Activated T-helper 1 cell treated with Interleukin-2 at 50 U/mL for 16 hours (primary cell): ENCODE results near the gene ASB2.

Experiments used
- DNase-seq: peaks from one replicate; pipeline ENCODE4 v3.0.0-alpha.2; 2020; ENCODE audit warnings: low read depth

The ASB2 gene

GRCh38 chr14:93980456-93981201 lies 4.3 kb upstream of the ASB2 start:
- DNase-seq: no peak

- no peak for DNase-seq
Measured at GRCh38 chr14:93978735-93979134, 2.4 kb upstream of the ASB2 start.

- peak; percentile 64 for DNase-seq
Measured at GRCh38 chr14:93977790-93978581, 1.6 kb upstream of the ASB2 start.

GRCh38 chr14:93977171-93977570 lies 801 bp upstream of the ASB2 start:
- DNase-seq: no peak

GRCh38 chr14:93975791-93976476 lies 436 bp downstream of the ASB2 start:
- no peak for DNase-seq

- no peak for DNase-seq
Measured at GRCh38 chr14:93974833-93975232, 1.5 kb downstream of the ASB2 start.

- no peak for DNase-seq
Measured at GRCh38 chr14:93974299-93974698, 2.1 kb downstream of the ASB2 start.

GRCh38 chr14:93973607-93974006 lies 2.8 kb downstream of the ASB2 start:
- DNase-seq: no peak

- no peak for DNase-seq
Measured at GRCh38 chr14:93972618-93973205, 3.7 kb downstream of the ASB2 start.

GRCh38 chr14:93971635-93972027 lies 4.7 kb downstream of the ASB2 start:
- DNase-seq: no peak

GRCh38 chr14:93970965-93971634 lies 5.3 kb downstream of the ASB2 start:
- DNase-seq: peak; percentile 22

GRCh38 chr14:93970585-93970964 lies 5.8 kb downstream of the ASB2 start:
- DNase-seq: peak; percentile 63

- no peak for DNase-seq
Measured at GRCh38 chr14:93969082-93969828, 7.1 kb downstream of the ASB2 start.

GRCh38 chr14:93967637-93968250 lies 8.6 kb downstream of the ASB2 start:
- DNase-seq: no peak

GRCh38 chr14:93965946-93966474 lies 10.4 kb downstream of the ASB2 start:
- DNase-seq: no peak

GRCh38 chr14:93965287-93965821 lies 11.0 kb downstream of the ASB2 start:
- DNase-seq: no peak

- no peak for DNase-seq
Measured at GRCh38 chr14:93964820-93965286, 11.5 kb downstream of the ASB2 start.

GRCh38 chr14:93964281-93964680 lies 12.1 kb downstream of the ASB2 start:
- DNase-seq: no peak

GRCh38 chr14:93963692-93964091 lies 12.7 kb downstream of the ASB2 start:
- DNase-seq: no peak
